Kidney capillary endothelial cell (primary cell): ENCODE data around the gene FOXA3.
A peak's percentile ranks its signal among the peaks of the same experiment; 100 is the strongest.
"Not testable (repeated sequence)": the region's sequence is repeated elsewhere in the genome, so short reads cannot be mapped to it uniquely, and the experiment has no call there.

Experiments used
- DNase-seq: peaks from one replicate; pipeline ENCODE4 v3.0.0-alpha.2; 2018; ENCODE audit warnings: low spot score

The FOXA3 gene

DNA sequence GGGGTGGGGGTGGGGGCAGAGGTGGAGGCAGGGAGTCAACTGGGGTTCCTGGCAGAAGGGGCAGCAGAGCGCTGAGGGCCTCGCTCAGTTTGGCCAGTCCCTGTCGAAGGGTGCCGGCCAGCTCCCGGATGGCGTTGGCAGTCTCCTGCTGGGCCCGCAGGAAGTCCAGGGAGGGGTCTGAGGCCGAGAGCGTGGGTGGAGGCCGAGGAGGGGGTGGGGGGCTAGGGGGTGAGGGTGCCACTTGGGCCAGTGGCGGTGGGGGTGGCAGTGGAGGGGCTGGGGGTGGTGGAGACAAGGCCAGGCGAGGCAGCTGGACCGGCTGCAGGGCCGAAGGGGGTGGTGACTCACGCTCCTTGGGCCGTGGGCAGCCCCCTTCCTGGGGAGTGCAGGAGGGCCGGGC lies 26.8 kb downstream of the FOXA3 start:
- no peak for DNase-seq

DNA sequence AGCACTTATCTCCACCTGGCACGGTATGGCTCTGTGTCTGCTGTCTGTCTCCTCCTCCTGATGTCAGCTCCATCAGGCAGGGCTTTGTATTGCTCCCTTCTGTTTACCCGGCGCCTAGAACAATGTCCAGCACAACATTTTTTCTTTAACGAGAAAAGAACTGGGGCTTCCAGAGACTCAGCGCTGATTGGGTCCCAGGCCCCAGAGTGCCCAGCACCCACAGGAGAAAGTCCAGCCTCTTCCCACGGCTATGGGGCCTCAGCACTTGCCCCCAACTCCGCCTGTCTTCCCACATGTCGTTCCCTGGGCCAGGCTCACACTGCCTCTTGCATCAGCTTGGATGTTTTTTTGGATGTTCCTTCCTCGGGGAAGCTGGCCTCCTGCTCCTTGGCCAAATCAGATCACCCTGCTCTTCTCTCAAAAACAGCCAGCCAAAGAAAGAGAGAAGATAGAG lies 31.4 kb downstream of the FOXA3 start:
- no peak for DNase-seq

DNA sequence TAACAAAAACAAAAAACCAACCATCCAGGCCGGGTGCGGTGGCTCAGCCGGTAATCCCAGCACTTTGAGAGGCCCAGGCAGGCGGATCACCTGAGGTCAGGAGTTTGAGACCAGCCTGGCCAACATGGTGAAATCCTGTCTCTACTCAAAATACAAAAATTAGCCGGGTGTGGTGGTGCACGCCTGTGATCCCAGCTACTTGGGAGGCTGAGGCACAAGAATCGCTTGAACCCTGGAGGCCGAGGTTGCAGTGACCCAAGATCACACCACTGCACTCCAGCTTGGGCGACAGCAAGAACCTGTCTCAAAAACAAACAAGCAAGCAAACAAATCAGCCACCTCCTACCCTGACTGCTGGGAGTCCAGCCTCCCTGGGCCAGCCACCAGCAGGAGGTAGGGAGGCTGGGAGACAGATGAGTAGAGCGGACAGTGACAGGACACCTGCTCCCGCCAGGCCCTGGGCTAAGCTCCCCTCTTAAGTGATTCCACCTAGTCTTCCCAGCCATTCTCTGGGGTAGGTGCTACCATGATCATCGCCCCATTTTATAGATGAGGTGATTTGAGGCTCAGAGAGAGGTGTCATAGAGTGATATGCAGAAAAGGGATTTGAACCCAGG lies 32.0 kb downstream of the FOXA3 start:
- DNase-seq = not testable (repeated sequence)

DNA sequence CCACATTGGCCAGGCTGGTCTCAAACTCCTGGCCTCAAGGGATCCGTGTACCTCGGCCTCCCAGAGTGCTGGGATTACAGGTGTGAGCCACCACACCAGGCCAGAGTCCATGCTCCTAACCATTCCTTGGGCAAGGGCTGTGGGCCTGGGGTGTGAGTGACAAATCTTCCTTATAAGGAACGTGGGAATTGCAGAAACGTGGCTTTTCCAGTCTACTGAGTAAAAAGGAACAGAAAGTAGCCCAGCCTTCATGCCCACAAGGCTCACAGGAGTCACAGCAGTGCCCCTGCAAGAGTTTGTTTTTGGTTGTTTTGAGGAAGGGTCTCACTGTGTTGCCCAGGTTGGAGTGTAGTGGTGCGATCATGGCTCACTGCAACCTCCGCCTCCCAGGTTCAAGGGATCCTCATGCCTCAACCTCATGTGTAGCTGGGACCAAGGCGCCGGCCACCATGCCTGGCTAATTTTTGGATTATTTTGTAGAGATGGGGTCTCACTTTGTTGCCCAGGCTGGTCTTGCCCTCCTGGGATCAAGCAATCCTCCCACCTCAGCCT lies 33.2 kb downstream of the FOXA3 start:
- DNase-seq = no peak

DNA sequence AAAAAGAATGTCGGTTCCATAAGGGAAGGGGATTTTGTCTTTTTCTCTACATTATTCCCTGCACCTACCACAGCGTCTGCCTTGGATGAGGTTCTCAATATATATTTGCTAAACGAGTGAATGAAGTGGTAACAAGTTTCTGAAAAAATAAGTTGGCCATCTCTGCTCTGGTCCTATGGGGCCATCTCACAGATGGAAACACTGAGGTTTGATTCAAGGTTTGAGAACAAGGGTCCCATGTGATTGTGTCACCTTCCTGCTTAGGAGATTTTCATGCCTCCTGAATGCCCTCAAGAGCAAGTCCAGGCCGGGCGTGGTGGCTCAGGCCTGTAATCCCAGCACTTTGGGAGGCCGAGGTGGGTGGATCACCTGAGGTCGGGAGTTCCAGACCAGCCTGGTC lies 35.1 kb downstream of the FOXA3 start:
- no peak for DNase-seq

DNA sequence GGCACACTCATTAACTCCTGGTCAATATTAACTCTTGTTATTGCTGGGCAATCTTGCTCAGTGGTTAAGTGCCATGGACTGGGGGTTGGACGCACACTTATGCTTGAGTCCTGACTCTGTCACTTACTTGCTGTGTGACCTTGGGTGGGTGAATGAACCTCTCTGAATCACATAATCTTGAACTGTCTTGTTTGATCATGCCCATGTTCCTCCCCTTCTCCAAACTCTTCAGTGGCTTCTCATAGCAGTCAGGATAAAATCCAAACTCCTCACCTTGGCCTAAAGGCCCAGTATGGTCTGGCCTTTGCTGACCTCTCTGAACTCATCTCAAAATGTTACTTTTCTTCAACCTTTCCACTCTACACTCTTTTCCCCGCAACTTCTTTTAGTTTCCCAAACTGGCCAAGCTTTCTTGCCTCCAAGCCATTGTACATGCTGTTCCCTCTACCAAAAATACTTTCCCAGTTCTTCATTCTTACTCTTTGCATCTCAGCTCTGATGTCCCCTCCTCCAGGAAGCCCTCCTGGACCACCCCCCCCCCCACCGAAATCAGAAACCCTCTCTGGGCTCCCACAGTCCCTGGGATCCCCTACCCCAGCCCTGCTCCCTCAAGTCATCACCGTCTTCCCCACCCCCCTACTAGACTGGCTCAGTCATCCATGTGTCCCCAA lies 35.9 kb downstream of the FOXA3 start:
- DNase-seq = no peak

DNA sequence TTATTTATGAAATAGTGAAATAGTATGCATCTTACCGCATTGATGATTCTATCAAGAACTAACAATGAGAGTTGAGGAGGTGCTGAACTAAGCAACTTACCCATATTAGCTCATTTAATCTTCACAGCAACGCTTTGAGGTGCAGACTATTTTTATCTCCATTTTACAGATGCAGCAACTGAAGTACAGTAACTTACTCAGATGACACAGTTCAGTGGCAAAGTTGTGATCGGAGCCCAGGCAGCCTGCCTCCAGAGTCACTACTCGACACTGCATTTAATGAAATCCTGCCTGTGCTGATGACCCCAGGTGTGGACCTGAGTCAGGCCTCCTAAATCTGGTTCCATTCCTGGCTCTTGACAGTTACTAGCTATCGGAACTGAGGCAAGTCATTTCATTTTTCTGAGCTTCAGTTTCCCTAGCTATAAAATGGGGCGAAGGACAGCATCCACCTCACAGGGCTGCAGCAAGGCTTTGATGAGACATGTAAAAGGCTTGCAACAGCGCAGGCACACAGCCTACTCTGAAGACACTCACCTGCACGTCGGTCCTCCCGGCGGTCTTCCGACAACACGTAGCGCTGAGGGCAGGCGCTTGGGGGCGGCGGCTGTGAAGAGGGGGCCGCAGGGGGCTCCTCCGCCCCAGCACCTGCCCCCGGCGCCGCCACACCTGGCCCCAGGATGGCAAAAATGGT lies 36.8 kb downstream of the FOXA3 start:
- DNase-seq = no peak

DNA sequence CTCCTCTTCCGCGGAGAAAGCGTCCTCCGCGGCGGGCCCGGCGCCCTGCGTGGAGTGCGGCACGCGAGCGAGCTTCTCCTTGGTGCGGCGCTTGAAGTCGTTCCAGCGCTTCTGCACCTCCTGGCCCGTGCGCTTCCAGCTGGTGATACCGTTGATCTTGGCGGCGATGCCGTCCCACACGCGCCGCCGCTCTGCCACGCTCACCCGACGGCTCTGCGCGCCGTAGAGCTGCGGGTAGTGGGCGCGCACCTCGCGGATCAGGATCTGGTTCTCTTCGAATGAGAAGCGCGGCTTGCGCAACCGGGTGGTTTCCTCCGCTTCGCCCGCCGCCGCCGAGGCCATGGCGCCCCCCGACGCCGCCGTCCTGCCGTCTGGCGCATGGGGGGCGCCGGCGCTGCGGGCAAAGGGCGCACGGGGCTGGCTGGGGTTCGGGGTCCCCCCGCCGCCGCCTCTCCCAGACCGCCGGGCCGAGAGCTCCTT lies 37.3 kb downstream of the FOXA3 start:
- DNase-seq = no peak

DNA sequence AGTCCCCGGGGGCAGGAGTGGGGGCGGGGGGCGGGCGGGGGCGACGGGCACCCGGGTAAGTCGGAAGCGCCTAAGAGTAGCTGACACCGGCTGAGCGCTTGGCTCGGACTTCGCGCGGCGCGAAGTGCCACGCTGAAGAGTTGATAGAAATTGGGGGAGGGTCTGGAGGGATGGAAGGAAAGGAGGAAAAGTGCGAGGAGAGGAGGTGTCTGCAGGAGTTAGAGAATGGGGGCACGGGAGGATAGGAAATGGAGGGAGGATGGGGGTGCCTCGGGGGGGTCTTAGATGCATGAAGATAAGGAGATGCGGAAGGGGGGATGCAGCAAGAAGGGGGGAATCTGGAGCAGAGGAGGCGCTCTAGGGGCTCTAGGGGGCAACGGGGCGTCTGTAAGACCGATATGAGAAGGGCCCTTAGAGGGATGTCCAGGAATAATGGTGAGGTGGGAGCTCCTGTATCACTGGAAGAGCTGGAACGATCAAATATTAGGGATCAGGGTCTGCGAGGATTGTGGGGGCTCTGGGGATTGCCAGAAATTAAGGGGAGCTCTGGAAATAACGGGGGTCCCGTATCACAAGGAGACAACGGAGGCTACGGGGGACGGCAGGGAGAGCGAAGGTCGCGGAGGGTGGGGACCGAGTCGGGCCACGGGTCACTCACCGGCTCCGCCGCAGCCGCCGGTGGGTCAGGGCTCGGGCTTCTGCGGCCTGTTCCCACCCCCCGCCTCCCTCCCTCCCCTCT lies 38.0 kb downstream of the FOXA3 start, which contains the start of gene MYPOP:
Gene MYPOP, minus strand, starts transcription at position 702 of the 739 bp plus-strand sequence. CDS start 840 bp downstream, outside the sequence.
- DNase-seq = peak; percentile 21

DNA sequence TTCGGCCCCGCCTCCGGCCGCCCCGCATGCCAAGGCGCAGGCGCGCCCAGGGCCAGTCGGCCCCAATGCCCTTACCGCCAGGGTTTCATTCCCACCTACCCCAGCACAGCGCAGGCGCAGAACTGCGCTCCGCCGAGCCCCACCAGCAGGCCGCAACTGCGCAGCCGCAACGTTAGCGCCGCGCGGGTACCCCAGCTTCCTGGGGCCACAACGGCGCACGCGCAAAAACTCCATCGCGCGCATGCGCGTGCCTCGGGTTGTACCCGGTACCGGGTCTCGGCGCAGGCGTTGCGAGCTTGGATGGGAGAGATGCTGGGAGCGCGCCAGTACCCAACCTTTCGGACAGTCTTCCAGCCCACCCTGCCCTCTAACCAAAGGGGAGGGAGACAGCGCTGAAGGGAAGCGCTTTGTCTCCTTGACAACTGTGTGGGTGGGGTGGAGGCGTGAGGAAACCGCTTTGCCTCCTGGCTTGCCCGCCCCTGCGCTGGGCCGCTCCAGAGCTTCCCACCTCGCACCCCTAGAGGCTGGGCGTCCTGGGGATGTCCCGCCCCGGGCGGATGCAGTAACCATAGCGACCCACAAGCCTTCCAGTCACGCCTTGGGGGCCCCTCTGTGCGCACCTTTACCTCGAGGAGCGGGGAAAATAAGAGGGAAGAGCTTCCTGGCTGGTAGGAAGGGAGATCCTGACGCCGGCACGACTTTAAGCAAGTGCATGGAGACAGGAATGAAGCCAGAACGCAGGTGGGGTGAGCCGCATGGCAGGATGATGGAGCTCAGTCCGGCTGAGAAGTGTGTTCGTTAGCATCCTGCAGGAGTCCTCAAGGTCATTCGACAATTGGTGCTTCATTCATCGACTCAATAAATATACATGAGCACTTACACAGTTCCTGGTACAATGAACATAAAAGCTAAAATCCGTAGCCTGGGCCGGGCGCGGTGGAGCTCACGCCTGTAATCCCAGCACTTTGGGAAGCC lies 38.8 kb downstream of the FOXA3 start:
- DNase-seq = peak; percentile 100

DNA sequence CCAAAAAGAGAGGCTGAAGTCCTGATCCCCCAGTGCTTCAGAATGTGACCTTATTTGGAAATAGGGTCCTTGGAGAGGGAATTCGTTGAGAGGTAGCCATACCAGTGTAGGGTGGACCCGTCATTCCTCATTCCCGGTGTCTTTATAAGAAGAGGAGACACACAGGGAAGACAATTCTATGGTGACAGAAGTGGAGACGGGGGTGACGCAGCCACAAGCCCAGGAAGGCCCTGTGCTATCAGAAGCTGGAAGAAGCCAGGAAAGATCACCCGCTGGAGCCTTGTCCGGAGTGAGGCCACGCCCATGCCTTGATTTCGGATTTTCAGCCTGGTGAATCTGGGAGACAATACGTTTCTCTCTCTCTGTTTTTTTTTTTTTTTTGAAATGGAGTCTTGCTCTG lies 40.9 kb downstream of the FOXA3 start:
- no peak for DNase-seq

DNA sequence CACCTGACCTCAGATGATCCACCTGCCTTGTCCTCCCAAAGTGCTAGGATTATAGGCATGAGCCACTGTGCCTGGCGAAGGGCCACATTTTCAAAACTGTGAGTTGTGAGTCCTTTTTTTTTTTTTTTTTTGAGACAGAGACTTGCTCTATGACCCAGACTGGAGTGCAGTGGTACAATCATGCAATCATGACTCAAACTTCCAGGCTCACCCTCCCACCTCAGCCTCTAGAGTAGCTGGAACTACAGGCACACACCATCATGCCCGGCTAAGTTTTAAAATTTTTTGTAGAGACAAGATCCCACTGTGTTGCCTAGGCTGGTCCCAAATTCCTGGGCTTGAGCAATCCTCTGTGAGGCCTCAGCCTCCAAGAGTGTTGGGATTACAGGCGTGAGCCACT lies 42.1 kb downstream of the FOXA3 start:
- DNase-seq = no peak

DNA sequence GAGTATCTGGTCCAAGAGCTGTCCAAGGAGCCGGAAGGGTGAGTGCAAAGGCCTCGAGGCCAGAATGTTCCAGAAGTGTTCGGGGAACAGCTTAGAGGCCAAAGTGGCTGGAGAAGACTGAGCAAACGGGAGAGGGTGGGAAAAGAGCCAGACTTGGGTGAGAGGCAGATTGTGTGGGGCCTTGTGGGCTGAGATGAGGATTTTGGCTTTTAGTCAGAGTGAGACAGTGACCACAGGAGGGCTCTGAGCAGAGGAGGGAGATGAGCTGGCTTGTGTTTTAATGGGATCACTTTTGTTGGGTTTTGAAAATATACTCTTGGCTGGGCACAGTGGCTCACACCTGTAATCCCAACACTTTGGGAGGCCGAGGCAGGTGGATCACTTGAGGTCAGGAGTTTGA lies 44.8 kb downstream of the FOXA3 start:
- no peak for DNase-seq

DNA sequence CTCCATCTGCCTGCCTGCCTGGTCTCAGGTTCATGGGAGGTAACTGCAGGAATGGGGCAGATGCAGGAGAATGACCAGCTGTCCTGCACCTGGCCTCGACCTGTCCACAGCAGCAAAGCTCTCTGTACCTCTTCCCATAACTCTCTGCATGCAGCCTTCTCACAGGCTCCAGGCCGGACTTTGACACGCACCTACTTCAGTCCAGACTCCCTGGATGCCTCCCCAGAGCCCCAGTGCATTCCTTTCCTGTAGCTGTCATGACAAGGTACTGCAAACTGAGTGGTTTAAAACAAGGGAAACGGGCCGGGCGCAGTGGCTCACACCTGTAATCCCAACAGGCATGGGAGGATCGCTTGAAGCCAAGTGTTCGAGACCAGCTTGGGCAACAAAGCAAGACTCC lies 47.2 kb downstream of the FOXA3 start:
- no peak for DNase-seq

DNA sequence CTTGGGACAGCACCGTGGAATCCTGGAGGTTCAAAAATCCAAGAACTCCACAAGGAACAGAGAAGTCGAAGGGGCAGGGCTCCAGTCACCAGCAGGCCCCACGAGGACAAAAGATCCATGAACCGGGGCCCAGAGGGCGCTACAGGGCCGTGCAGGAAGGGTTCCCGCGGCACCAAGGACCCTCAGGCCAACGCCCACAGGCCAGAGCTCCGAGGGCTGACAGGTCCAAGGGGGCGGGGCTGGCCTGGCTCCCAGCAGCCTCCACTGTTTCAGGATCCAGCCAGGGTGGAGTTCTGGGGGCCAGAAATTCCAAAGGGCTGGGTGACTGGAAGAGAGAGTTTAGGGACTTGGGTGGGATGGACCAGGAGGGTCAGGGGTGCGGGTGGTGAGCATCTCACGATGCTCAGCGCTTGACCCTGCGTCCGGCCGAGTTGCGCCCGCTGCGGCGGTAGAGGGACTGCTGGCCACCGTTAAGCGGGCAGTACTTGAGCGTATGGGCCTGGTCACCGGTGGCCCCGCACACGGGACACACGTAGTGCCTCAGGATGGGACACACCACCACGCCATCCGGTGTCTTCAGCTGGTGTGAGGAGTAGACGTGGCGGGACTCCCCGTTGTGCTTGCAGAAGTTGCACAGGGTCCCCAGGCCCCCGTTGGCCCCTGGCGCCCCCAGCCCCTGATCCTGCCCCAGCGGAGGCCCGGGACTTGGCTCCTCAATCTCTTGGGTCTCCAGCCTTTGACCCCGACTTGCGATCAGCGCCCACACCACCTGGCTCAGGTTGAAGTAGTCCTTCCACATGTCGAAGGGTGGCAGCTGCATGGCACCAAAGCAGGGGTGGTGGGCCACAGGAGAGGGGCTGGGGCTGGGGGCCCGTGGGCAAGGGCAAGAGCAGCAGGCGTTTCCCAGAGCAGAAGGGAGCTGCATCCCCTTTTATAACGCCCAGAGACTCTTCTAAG lies 50.0 kb downstream of the FOXA3 start, which contains the start of gene NANOS2:
Gene NANOS2, minus strand, starts transcription at position 905 of the 957 bp plus-strand sequence. Its CDS starts 85 bp downstream, at position 820.
- DNase-seq = no peak

DNA sequence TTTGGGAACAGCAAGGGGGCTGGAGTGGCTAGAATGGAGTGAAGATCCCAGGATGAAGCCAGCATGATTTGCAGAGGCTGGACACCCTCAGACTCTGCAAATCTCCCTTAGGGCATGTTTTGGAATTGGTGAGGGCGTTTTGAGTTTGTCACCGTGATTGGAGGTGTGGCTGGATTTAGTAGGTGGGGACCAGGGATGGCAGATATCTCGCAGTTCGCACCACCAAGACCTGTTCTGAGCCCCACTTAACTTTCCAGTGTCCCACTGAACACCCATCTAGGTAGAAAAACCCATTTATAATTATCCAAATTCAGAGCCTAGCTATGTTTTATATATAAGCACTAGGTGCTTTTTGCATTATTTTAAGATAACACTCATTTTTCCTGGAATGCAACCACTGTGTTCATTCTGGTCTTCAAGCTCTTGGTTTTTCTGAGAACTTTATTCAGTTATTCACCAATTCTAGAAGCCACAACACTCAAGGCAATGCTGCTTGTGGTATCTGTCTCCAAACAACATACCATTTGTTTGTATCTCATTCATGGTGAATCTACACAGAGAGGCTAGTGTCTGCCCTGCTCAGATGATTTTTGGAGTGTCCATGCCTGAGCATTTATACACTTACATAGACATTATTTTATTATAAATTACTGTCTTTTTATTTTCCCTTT lies 53.4 kb downstream of the FOXA3 start:
- no peak for DNase-seq

DNA sequence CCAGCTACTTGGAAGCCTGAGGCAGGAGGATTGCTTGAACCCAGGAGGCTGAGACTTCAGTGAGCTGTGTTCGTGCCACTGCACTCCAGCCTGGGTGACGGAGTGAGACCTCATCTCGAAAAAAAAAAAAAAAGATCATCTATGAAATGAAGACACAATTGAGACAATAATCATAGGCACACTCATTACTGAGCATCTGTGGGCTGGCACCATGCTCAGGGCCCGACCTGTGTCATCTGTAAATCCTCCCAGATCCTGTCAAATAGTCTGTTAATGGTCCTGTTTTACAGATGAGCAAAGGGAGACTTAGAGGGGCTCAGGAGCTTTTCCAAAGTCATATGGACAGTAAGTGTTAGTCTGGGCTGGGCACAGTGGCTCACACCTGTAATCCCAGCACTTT lies 54.6 kb downstream of the FOXA3 start:
- no peak for DNase-seq

DNA sequence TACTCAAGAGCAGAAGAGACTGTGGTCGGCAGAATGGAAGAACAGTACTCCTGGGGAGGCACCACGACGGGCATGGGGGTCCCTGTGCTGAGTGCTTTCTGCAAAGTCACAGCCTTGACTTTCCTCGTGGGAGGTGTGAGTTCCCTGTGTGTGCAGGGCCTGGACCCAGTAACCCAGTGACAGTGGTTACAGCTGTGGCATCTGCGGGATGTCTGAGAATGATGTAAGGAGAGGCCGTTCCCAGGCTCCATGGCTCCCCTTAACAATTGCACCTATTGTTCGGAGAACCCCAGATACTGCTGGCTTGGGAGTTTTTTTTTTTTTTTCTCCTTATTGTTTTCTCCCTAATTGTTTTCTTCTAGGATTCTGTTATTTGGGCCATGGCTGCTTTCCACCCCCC lies 55.6 kb downstream of the FOXA3 start:
- DNase-seq = no peak

DNA sequence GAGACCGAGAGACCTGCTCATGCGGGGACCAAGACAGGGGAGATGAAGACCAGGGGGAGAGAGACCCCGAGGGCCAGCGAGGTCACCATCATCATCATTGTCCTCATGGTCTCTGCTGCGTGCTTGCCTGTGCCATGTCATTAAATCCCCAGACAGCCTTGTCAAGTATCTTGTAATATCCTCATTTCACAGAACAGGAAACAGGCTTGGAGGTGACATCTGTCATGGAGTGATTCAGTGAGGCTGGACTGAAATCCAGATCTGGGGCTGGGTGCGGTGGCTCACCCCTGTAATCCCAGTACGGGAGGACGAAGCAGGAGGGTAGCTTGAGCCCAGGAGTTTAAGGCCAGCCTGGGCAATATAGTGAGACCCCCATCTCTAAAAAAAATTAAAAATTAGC lies 56.3 kb downstream of the FOXA3 start:
- DNase-seq = no peak
